HUES48 (cell line): ENCODE measurements around the gene FRMD4A.
A peak's percentile ranks its signal among the peaks of the same experiment; 100 is the strongest.
"Not testable (repeated sequence)": the region's sequence is repeated elsewhere in the genome, so short reads cannot be mapped to it uniquely, and the experiment has no call there.

Source experiments
- H3K27ac ChIP-seq: one replicate; pipeline ENCODE4 v1.7.0; 2013; ENCODE audit warnings: low read depth, low read length, inconsistent platforms
- H3K27me3 ChIP-seq: 2 replicates; pipeline ENCODE4 v1.6.1; 2013; ENCODE audit warnings: mild to moderate bottlenecking, low read length; ENCODE audit not compliant: control insufficient read depth, insufficient read depth
- H3K36me3 ChIP-seq: 2 replicates; pipeline ENCODE4 v1.6.1; 2013; ENCODE audit warnings: low read length; ENCODE audit not compliant: control insufficient read depth, insufficient read depth
- H3K4me1 ChIP-seq: 2 replicates; pipeline ENCODE4 v1.6.1; 2013; ENCODE audit warnings: mild to moderate bottlenecking, low read length; ENCODE audit not compliant: control insufficient read depth, insufficient read depth
- H3K4me3 ChIP-seq: 2 replicates; pipeline ENCODE4 v1.5.1; 2013; ENCODE audit warnings: mild to moderate bottlenecking, low read depth, low read length
- H3K9ac ChIP-seq: 2 replicates; pipeline ENCODE4 v1.6.1; 2013; ENCODE audit warnings: mild to moderate bottlenecking, low read depth, low read length, moderate library complexity
- H3K9me3 ChIP-seq: 2 replicates; pipeline ENCODE4 v1.6.1; 2013; ENCODE audit warnings: low read length; ENCODE audit not compliant: control insufficient read depth, insufficient read depth

The FRMD4A gene

GRCh38 chr10:13828284-13828683 is 502.4 kb downstream of the FRMD4A start:
- not testable (repeated sequence) for H3K27me3 ChIP-seq, H3K36me3 ChIP-seq
- H3K4me1 ChIP-seq, result peaks cover 30% of the 10 kb centered on the region

GRCh38 chr10:13827076-13827797 is 503.5 kb downstream of the FRMD4A start:
- H3K4me3 ChIP-seq, result no peak overlapping the region
- H3K9me3 ChIP-seq, result no peaks in the 10 kb centered on the region
- H3K4me1 ChIP-seq, result peaks cover 39% of the 10 kb centered on the region
- no peaks in the 10 kb centered on the region for H3K36me3 ChIP-seq
- H3K27ac ChIP-seq, result no peak overlapping the region
- no peak overlapping the region for H3K9ac ChIP-seq
- H3K27me3 ChIP-seq, result no peaks in the 10 kb centered on the region

More at GRCh38 chr10:13828284-13828683, 502.4 kb downstream of the FRMD4A start:
- H3K9ac ChIP-seq, H3K4me3 ChIP-seq, H3K9me3 ChIP-seq, H3K27ac ChIP-seq: not testable (repeated sequence)

DNA sequence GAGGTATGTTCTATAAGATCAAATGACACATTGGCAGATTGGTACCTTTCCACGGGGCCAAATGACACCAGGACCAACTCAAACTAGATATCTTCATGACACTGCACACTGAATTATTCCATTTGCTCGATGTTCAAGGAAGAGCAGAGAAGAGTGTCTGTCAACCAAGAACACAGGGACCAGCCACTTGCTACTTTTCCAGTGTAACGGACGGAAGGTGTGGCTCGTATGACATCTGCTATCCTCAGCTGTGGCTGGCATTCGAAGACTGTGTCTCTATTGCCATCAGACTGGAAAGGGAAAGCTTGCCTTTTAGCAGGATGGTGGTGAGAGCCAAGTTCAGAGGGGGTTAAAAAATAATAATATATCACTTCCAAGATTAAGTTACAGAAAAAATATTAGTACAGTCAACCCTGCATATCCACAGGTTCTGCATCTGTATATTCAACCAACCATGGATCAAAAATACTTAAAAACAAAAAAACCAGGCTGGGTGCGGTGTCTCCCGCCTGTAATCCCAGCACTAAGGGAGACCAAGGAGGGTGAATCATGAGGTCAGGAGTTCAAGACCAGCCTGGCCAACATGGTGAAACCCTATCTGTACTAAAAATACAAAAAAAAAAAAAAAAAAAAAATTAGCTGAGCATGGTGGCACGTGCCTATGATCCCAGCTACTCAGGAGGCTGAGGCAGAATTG is 506.9 kb downstream of the FRMD4A start:
- Histone ChIP-seq H3K9me3 (no peaks in the 10 kb centered on the region), H3K27ac (peak overlapping the region; percentile 59), H3K9ac (no peak overlapping the region), H3K27me3 (no peaks in the 10 kb centered on the region), H3K4me1 (peaks cover 47% of the 10 kb centered on the region), H3K4me3 (no peak overlapping the region), H3K36me3 (no peaks in the 10 kb centered on the region)

DNA sequence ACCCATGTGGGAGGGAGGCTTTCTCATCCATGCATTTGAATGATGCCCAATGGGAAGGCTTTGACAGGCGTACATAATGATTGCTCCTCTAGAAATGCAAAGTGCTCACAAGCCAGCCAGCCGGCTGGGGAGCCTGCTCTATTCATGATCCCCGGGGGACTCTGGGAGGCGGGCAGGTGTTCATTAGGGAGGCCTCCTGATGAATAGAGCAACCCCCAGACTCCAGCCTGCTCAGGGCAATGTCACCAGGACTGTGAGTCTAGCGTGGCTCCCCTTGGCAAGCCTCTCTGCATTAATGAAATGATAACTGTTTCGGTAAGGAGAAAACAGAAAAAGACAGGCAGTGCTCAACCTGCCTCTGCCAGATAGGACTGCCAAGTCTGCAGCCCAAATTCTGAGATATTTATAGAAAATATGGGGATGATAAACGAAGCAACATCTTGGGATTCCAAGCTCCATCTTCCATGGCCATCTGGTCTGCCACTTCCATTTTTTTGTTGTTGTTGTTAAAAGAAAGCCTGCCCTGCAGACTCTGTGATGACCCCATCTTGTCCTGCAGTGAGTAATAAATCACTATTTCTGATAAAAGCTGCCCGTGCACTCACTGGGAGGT is 507.5 kb downstream of the FRMD4A start:
- H3K9me3 ChIP-seq, result no peaks in the 10 kb centered on the region
- peaks cover 47% of the 10 kb centered on the region for H3K4me1 ChIP-seq
- H3K27me3 ChIP-seq, result no peaks in the 10 kb centered on the region
- no peak overlapping the region for H3K9ac ChIP-seq
- peak overlapping the region; percentile 59 for H3K27ac ChIP-seq
- H3K4me3 ChIP-seq, result peak overlapping the region; percentile 30
- no peaks in the 10 kb centered on the region for H3K36me3 ChIP-seq

DNA sequence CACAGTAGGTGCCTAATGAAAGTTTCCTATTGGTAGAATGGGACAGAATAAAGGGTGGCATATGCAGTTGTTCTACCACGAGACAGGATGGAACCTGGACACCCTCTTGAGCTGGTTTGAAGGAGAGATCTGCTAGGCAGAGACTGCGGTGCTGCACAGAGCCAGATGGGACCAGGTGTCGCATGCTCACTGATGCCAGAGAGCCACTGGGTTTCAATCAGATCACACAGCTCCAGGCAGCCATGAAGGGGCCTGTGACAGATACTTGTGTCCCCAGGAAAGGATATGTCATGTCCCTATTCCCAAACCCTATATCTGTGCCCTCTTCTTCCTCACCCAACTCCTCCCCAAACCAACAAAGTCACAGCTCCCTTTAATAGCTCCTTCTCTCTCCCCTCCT is 508.2 kb downstream of the FRMD4A start:
- no peaks in the 10 kb centered on the region; the same call in 1 of the 2 replicates for H3K9me3 ChIP-seq
- H3K27ac ChIP-seq, result peak overlapping the region; percentile 40
- no peaks in the 10 kb centered on the region for H3K27me3 ChIP-seq
- no peaks in the 10 kb centered on the region for H3K36me3 ChIP-seq
- H3K4me1 ChIP-seq, result peaks cover 42% of the 10 kb centered on the region
- no peak overlapping the region for H3K9ac ChIP-seq
- H3K4me3 ChIP-seq, result peak overlapping the region; percentile 30

DNA sequence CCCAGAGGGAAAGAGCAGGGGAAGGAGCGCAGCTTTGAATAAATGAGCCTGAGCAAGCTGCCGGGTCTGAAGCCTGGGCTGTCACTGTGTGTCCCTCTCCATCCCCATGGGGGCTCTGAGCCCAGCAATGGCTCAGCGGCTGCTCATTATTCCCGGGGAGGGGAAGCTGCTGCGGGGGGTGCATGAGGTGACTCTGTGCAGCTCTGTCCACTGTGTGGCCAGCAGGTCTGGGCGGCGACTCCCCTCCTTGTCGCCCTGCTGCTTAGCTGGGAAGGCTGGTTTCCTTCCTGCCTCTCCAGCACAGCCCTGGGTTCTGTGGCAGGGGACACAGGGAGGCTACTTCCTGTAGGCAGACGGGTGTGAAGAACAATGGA is 509.8 kb downstream of the FRMD4A start:
- Histone ChIP-seq H3K27ac (peak overlapping the region; percentile 28), H3K9me3 (peaks cover 4% of the 10 kb centered on the region; the same call in 1 of the 2 replicates), H3K4me1 (peaks cover 34% of the 10 kb centered on the region), H3K36me3 (no peaks in the 10 kb centered on the region), H3K4me3 (no peak overlapping the region), H3K9ac (no peak overlapping the region), H3K27me3 (no peaks in the 10 kb centered on the region)

DNA sequence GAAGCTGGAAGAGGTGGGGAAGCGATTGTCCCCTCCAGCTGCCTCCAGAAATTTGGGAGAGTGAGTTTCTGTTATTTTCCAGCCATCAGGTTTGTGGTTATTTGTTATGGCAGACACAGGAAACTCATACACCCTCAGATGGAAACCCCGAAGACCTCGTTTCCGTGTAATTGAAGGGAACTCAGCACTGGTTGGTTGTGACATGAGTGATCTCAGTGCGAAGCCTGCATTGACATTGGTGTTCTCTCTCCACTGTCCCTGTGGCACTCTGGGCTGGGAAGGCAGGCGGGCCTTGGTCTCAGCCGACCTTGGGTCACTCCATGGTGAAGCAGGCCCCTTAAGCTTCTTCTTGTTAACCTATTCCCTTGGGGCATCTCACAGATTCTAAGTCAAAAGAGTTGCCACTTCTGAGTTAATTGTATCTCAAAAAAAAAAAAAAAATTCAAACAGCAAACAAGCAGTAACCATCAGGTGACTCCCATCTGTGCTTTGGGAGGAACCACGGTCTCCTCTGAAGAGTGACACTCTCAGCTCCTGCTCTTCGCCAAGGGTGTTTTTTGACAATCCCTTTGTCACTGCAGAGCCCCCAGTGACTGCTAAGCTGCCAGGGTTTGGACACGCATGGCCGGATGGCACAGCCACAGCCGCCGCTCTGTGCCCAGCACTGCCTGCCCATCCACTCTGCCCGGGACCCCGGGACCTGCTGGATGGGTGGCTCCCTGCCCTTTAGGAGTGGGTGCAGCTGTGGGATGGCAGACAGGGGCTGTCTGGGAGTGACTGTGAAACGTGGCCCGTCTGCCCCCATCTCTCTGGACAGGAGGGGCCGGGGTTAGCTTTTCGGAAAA is 510.4 kb downstream of the FRMD4A start:
- Histone ChIP-seq H3K27me3 (no peaks in the 10 kb centered on the region), H3K9ac (no peak overlapping the region), H3K36me3 (no peaks in the 10 kb centered on the region), H3K27ac (peak overlapping the region; percentile 28), H3K4me1 (peaks cover 34% of the 10 kb centered on the region), H3K4me3 (no peak overlapping the region), H3K9me3 (peaks cover 4% of the 10 kb centered on the region; the same call in 1 of the 2 replicates)

- Histone ChIP-seq H3K9ac (no peak overlapping the region), H3K4me1 (peaks cover 9% of the 10 kb centered on the region), H3K27ac (no peak overlapping the region), H3K4me3 (no peak overlapping the region), H3K9me3 (peaks cover 4% of the 10 kb centered on the region; the same call in 1 of the 2 replicates), H3K36me3 (no peaks in the 10 kb centered on the region), H3K27me3 (no peaks in the 10 kb centered on the region)
These were observed 514.4 kb downstream of the FRMD4A start for GRCh38 chr10:13816195-13816925.

GRCh38 chr10:13815756-13816155 is 515.0 kb downstream of the FRMD4A start:
- Histone ChIP-seq H3K9me3 (peaks cover 4% of the 10 kb centered on the region; the same call in 1 of the 2 replicates), H3K4me1 (peaks cover 3% of the 10 kb centered on the region; the same call in 1 of the 2 replicates), H3K27ac (no peak overlapping the region), H3K27me3 (no peaks in the 10 kb centered on the region), H3K9ac (no peak overlapping the region), H3K4me3 (no peak overlapping the region), H3K36me3 (no peaks in the 10 kb centered on the region)

GRCh38 chr10:13813550-13813949 is 517.2 kb downstream of the FRMD4A start:
- Histone ChIP-seq H3K9me3 (peaks cover 4% of the 10 kb centered on the region; the same call in 1 of the 2 replicates), H3K9ac (no peak overlapping the region), H3K36me3 (no peaks in the 10 kb centered on the region), H3K4me1 (peaks cover 14% of the 10 kb centered on the region), H3K4me3 (no peak overlapping the region), H3K27me3 (no peaks in the 10 kb centered on the region), H3K27ac (no peak overlapping the region)
